Lung (tissue), 12 donors: ENCODE measurements around the gene NELL2. TPM values are rescaled to one million over a fixed set of nuclear protein-coding genes. Genes with fewer than 3 reads are reported as not detected.
"Not testable (repeated sequence)": the region's sequence is repeated elsewhere in the genome, so short reads cannot be mapped to it uniquely, and the experiment has no call there.

Experiments used
- ATAC-seq: fragments of 200-7000 bp; cut with Tn5 transposase; one replicate; pipeline ENCODE4 v1.9.1; 2020; ENCODE audit warnings: moderate number of reproducible peaks; ENCODE audit not compliant: insufficient read depth, low FRiP score
- DNase-seq, 3 donors: peaks; one replicate each; pipeline ENCODE4 v3.0.0-alpha.2; 2013 to 2017
- H3K27ac ChIP-seq, 2 donors: one replicate each; pipeline ENCODE4 v1.5.1; 2013; ENCODE audit warnings: mild to moderate bottlenecking in 2 of 2, moderate library complexity in 2 of 2, control low read depth in 1 of 2, inconsistent platforms in 1 of 2, low read depth in 1 of 2, low read length in 1 of 2
- H3K27me3 ChIP-seq, 3 donors: one replicate each; pipeline ENCODE4 v1.5.1; 2013; ENCODE audit warnings: low read length in 2 of 3; ENCODE audit not compliant: control insufficient read depth in 3 of 3, insufficient read depth in 3 of 3
- H3K36me3 ChIP-seq, 4 donors: one replicate each; pipeline ENCODE4 v1.5.1; 2013; ENCODE audit warnings: low read length in 4 of 4, mild to moderate bottlenecking in 1 of 4, moderate library complexity in 1 of 4; ENCODE audit not compliant: control insufficient read depth in 4 of 4, insufficient read depth in 4 of 4
- H3K4me1 ChIP-seq, 5 donors: one replicate each; pipeline ENCODE4 v1.5.1; 2013; ENCODE audit warnings: low read length in 5 of 5, mild to moderate bottlenecking in 2 of 5, moderate library complexity in 1 of 5; ENCODE audit not compliant: control insufficient read depth in 5 of 5, insufficient read depth in 5 of 5
- H3K4me3 ChIP-seq: one replicate; pipeline ENCODE4 v1.5.1; 2013; ENCODE audit warnings: mild to moderate bottlenecking, control low read depth, moderate library complexity
- H3K9ac ChIP-seq, 2 donors: one replicate each; pipeline ENCODE4 v1.5.1; 2013; ENCODE audit warnings: low read length in 2 of 2, control low read depth in 1 of 2; ENCODE audit not compliant: insufficient read depth in 1 of 2
- H3K9me3 ChIP-seq, 4 donors: one replicate each; pipeline ENCODE4 v1.5.1; 2013; ENCODE audit warnings: low read length in 3 of 4, mild to moderate bottlenecking in 1 of 4, moderate library complexity in 1 of 4; ENCODE audit not compliant: control insufficient read depth in 4 of 4, insufficient read depth in 3 of 4
- CTCF ChIP-seq: IDR thresholded peaks from 2 replicates; pipeline ENCODE4 v1.5.1; 2012; ENCODE audit warnings: mild to moderate bottlenecking; ENCODE audit errors: control extremely low read depth, extremely low read depth
- WGBS, 2 donors: extraction: QIAGEN DNeasy Blood & Tissue Kit; methylation state at CpG; one replicate each; pipeline ENCODE4 v1.1.7; 2013; 5-methylcytosine and 5-hydroxymethylcytosine counted together
- polyA plus RNA-seq, 2 donors: library from polyadenylated mRNA; stranded (reverse); fragments of 200-250 nt; gene quantifications; one replicate each; pipeline ENCODE4 v1.2.1, GENCODE V29; 2013
- total RNA-seq, 2 donors: library from RNA; depleted of rRNA in 1 of 2; stranded (reverse); fragments of >200 nt in 1 of 2; gene quantifications; one replicate each; pipeline ENCODE4 v1.2.1, GENCODE V29; 2014 to 2021
- donor health status: control.
- donor health status: control.
- donor health status: Bipolar disorder and iron deficiency.
- donor health status: healthy.
- donor health status: DM: yes; HTN: yes; CAD: no.

Gene NELL2
- total and polyA plus RNA-seq, 4 donors: 2.2 to 15.9 (median 8.6) TPM

- Histone ChIP-seq H3K9ac (no peak overlapping the region), H3K27ac (no peak overlapping the region), H3K36me3 (no peaks in the 10 kb centered on the region), H3K4me1 (no peaks in the 10 kb centered on the region), H3K4me3 (no peak overlapping the region), H3K9me3 (no peaks in the 10 kb centered on the region), H3K27me3 (peaks cover 0 to 3% (median 0%) of the 10 kb centered on the region in 3 donors)
- DNase-seq: no peak
- ATAC-seq: no peak
- no peak for TF ChIP-seq CTCF
- WGBS, 2 donors: 68 to 74% methylated on average over 3 of the region's 3 CpGs
These were observed 127.1 kb downstream of the NELL2 start for GRCh38 chr12:44748950-44749468.

- H3K9ac ChIP-seq, DNase-seq, ATAC-seq, H3K4me1 ChIP-seq, H3K36me3 ChIP-seq, H3K27me3 ChIP-seq, H3K4me3 ChIP-seq, H3K27ac ChIP-seq, H3K9me3 ChIP-seq: not testable (repeated sequence)
- 92 to 95% methylated on average over 16 of the region's 17 CpGs for WGBS, 2 donors
These were observed 134.7 kb downstream of the NELL2 start for GRCh38 chr12:44741292-44741980.

GRCh38 chr12:44738051-44738450 is 138.1 kb downstream of the NELL2 start:
- H3K4me1 ChIP-seq: no peaks in the 10 kb centered on the region
- DNase-seq (peak in 2 of 3 donors; percentile 75 to 77), ATAC-seq (no peak)
- H3K4me3 ChIP-seq: no peak overlapping the region
- TF ChIP-seq CTCF: no peak
- H3K27ac ChIP-seq: no peak overlapping the region
- H3K9me3 ChIP-seq: peaks cover 0 to 2% (median 0%) of the 10 kb centered on the region in 4 donors
- H3K27me3 ChIP-seq: peaks cover 0 to 4% (median 0%) of the 10 kb centered on the region in 3 donors
- WGBS, 2 donors: 58 to 74% methylated on average over 1 of the region's 1 CpG
- H3K9ac ChIP-seq: no peak overlapping the region
- H3K36me3 ChIP-seq: no peaks in the 10 kb centered on the region

GRCh38 chr12:44728566-44728965 is 147.5 kb downstream of the NELL2 start:
- Histone ChIP-seq H3K27ac (no peak overlapping the region), H3K9ac (no peak overlapping the region), H3K4me1 (no peaks in the 10 kb centered on the region), H3K27me3 (no peaks in the 10 kb centered on the region), H3K4me3 (no peak overlapping the region), H3K36me3 (no peaks in the 10 kb centered on the region), H3K9me3 (peaks cover 0 to 5% (median 2%) of the 10 kb centered on the region in 4 donors)
- no peak for DNase-seq
- WGBS, 2 donors: 77 to 79% methylated on average over 1 of the region's 1 CpG
- no peak for TF ChIP-seq CTCF
- ATAC-seq: no peak
